Measurements from ENCODE around the gene TP53INP2. TPM values are rescaled to one million over a fixed set of nuclear protein-coding genes. Genes with fewer than 3 reads are reported as not detected.
A peak's percentile ranks its signal among the peaks of the same experiment; 100 is the strongest.

TP53INP2 gene
- total and polyA plus RNA-seq, 2 of the 13 experiments (the other 11 are each of a cell fraction or from before 2014, with no cell fraction given) = 5.2 to 18.8 TPM

- Histone ChIP-seq H3K4me2 (ENCODE audit: low read depth, low read length) (no peak overlapping the region), H3K4me3 (replicated peaks in 1 of 3; ENCODE audit: insufficient read depth in 1 of 3, low read depth in 2 of 3, low read length in 3 of 3) (no peak overlapping the region), H3K9me3 (ENCODE audit: low read length) (no peaks in the 10 kb centered on the region), H3K27ac (ENCODE audit: extremely low read length, insufficient read depth, low read length) (no peak overlapping the region), H3K36me3 (replicated peaks in 1 of 2; ENCODE audit: control insufficient read depth in 1 of 2, insufficient read depth in 2 of 2, low read length in 2 of 2) (peaks cover 3 to 36% of the 10 kb centered on the region in 2 experiments), H4K20me1 (ENCODE audit: insufficient read depth, low read length) (no peaks in the 10 kb centered on the region), H3K79me2 (ENCODE audit: insufficient read depth, low read length) (no peaks in the 10 kb centered on the region), H3K27me3 (ENCODE audit: control insufficient read depth in 1 of 2, insufficient read depth in 2 of 2, low read length in 2 of 2) (no peaks in the 10 kb centered on the region), H3K9ac (ENCODE audit: insufficient read depth, low read depth, low read length) (no peak overlapping the region), H3K4me1 (ENCODE audit: insufficient read depth, low read length) (no peaks in the 10 kb centered on the region), H2AFZ (ENCODE audit: low read length) (no peak overlapping the region)
- FAIRE-seq = no peak
- no TSS peak for BruUV-seq (replicated peaks)
- no peak for ATAC-seq
- ChIA-PET POLR2A (no interaction called here), CTCF (ENCODE audit: low intra/inter-chr PET ratio, low total read pairs) (no interaction called here)
- intact Hi-C loops (cut with micrococcal nuclease; ENCODE audit: unreplicated experiment) = no loop called here
- in situ Hi-C loops (cut with HindIII; ENCODE audit: extremely low pct_ligation_motif_present, low pct_unique_long_range_greater_than_20kb) = no loop called here
- TF ChIP-seq RBM22 (optimal IDR thresholded peaks at IDR 0.05; ENCODE audit: low read length) (peak; percentile 15), FOXK1 (CRISPR knock-in tag; IDR thresholded peaks at IDR 0.05; ENCODE audit: borderline replicate concordance, low read depth) (no peak), ZFX (CRISPR knock-in tag; IDR thresholded peaks at IDR 0.05; ENCODE audit: low read depth) (no peak), ZEB1 (IDR thresholded peaks at IDR 0.05; ENCODE audit: insufficient replicate concordance, low read depth) (no peak), ZNF678 (CRISPR knock-in tag; IDR thresholded peaks at IDR 0.05) (no peak), RFX3 (CRISPR knock-in tag; IDR thresholded peaks at IDR 0.05) (no peak)
- WGBS (ENCODE audit: low lambda C conversion rate) = 89% methylated on average over 6 of the region's 6 CpGs
- DNase-seq (ENCODE audit: low spot score) = no peak
Observed at GRCh38 chr20:34736106-34736735, 32.1 kb downstream of the TP53INP2 start.

- no peak for TF ChIP-seq ZNF121 (CRISPR knock-in tag; IDR thresholded peaks at IDR 0.05)
- TF ChIP-seq ATF7 (IDR thresholded peaks at IDR 0.05) = no peak
- 0 out of 2 replicates have a peak, but pooled peaks have one; percentile 24 for TF ChIP-seq ATF7 (CRISPR knock-in tag; IDR thresholded peaks at IDR 0.05)
- no peak for TF ChIP-seq ZBTB42 (CRISPR knock-in tag; IDR thresholded peaks at IDR 0.05)
- no peak for TF ChIP-seq LCORL (IDR thresholded peaks at IDR 0.05)
- 0 out of 2 replicates have a peak, but pooled peaks have one; percentile 21 for TF ChIP-seq LCORL (CRISPR knock-in tag; IDR thresholded peaks at IDR 0.05)
- no peak for TF ChIP-seq SNRNP70 (IDR thresholded peaks at IDR 0.05; ENCODE audit: low read depth, low read length)
- intact Hi-C loops (cut with micrococcal nuclease; ENCODE audit: unreplicated experiment) (no loop called here), in situ Hi-C loops (cut with HindIII; ENCODE audit: extremely low pct_ligation_motif_present, low pct_unique_long_range_greater_than_20kb) (no loop called here)
- no peak for ATAC-seq
- Histone ChIP-seq H3K36me3 (replicated peaks in 1 of 2; ENCODE audit: control insufficient read depth in 1 of 2, insufficient read depth in 2 of 2, low read length in 2 of 2) (peaks cover 35 to 56% of the 10 kb centered on the region in 2 experiments; a peak in 4 of 5 replicates), H3K79me2 (ENCODE audit: insufficient read depth, low read length) (no peaks in the 10 kb centered on the region), H3K27ac (ENCODE audit: extremely low read length, insufficient read depth, low read length) (no peak overlapping the region), H4K20me1 (ENCODE audit: insufficient read depth, low read length) (no peaks in the 10 kb centered on the region), H3K27me3 (ENCODE audit: control insufficient read depth in 1 of 2, insufficient read depth in 2 of 2, low read length in 2 of 2) (no peaks in the 10 kb centered on the region), H3K4me3 (replicated peaks in 1 of 3; ENCODE audit: insufficient read depth in 1 of 3, low read depth in 2 of 3, low read length in 3 of 3) (no peak overlapping the region), H2AFZ (ENCODE audit: low read length) (no peak overlapping the region), H3K9ac (ENCODE audit: insufficient read depth, low read depth, low read length) (no peak overlapping the region), H3K9me3 (ENCODE audit: low read length) (no peaks in the 10 kb centered on the region), H3K4me1 (ENCODE audit: insufficient read depth, low read length) (no peaks in the 10 kb centered on the region), H3K4me2 (ENCODE audit: low read depth, low read length) (no peak overlapping the region)
- no peak for FAIRE-seq
- POLR2A ChIA-PET = no interaction called here
- no TSS peak for BruUV-seq (replicated peaks)
- CTCF ChIA-PET (ENCODE audit: low intra/inter-chr PET ratio, low total read pairs) = no interaction called here
- 91% methylated on average over 1 of the region's 1 CpG for WGBS (ENCODE audit: low lambda C conversion rate)
- no peak for DNase-seq (ENCODE audit: low spot score)
Observed at GRCh38 chr20:34743039-34743438, 38.9 kb downstream of the TP53INP2 start.
